Measurements from ENCODE around the gene ACTA1.
"Not testable (repeated sequence)": the region's sequence is repeated elsewhere in the genome, so short reads cannot be mapped to it uniquely, and the experiment has no call there.

The ACTA1 gene

DNA sequence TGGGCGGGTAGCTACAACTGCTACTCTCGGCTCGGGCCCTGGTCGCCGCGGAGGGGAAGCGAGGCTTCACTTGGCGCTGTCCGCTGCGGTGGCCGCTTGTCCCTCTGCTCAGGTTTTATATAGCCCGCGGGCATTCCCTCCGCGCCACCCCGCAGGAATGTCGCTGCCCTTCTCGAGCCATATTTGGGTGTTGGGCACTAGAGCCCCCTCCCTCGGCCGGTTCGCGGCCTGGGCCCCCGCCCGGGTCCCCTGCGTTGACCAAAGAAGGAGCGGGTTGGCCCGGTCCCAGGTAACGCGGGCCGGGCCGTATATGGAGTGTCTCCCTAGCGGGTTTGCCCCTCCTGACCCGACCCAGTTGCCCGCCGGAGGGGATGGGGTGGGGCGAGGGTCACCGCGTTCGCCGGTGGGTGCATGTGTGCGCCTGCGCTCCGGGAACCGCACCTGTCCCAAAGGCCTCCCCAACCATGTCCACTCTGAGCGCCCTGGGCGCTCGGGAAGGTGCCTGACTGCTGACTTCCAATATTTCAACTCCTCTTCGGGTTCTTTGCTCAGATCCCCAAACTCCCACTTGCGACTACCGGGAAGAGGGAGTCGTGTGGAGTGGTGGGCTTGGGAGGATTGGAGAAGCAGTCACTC lies at the start of gene ACTA1:
TSS of gene ACTA1 (minus strand) at position 90 of the 636 bp plus-strand sequence. CDS start 979 bp downstream, outside the sequence.
- no peak for DNase-seq (ENCODE audit: low read depth)

DNA sequence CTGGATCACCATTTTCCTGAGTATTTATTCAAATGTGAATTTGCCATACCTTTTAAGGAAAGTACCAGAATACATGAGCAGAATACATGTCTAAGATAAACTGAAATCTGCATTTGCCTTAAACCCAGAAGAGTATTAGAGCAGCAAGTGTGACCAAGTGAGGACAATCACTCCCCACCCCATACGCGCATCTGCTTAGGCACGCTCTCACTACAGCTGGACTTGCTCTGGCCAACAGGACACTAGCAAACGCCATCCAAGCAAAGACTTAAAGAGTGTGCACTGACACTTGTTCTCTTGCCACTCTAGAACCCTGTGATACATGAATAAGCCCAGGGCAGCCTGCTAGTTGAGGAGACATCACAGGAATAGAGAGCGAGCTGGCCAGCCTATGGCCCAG lies 48.6 kb upstream of the ACTA1 start:
- no peak for DNase-seq (ENCODE audit: low read depth)

DNA sequence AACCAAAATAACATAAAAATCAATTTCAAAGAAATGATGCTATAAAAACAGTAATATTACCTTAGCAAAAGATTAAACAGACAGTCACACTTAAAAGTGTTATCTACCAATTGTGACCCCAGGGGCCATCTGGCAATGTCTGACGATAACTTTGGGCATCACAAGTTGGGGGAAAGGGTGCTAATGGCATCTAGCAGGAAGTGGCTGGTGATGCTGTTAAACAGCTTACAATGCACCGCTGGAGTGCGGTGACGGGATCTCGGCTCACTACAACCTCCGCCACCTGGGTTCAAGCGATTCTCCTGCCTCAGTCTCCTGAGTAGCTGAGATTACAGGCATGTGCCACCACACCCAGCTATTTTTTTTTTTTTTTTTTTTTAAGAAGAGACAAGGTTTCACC lies 46.6 kb upstream of the ACTA1 start:
- DNase-seq (ENCODE audit: low read depth) = no peak

DNA sequence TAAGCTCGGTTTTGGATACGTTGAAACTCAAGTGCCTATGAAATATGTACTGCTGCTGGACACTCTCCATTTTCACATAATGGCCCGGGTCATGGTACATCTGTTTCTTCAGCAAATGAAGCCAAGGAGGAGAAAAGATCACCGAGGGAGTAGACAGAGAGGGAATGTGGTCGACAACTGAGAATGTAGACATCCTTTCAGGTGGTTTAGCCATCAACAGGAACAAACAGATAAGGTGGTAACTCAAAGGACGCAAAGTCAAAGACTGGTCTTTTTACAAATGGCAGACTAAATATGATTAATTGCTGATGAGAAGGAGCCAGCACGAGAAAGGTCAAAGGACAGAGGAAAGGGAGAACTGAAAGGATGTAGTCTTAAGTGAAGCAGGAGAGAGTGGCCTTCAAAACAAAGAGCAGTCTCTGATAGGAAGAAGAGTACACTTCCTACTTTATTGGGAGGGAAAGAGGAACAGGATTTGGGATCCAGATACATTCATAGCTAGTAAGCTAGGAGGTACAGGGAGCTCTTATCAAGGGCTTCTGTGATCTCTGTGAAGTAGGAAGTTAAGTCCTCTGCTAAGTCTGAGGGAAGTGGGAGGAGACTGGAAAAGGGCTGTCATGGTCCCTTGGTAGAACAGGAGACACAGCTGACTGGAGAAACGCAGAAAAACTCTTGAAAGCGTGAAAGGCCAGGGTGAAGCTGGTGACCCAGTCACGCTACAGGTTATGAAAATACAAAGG lies 45.9 kb upstream of the ACTA1 start:
- DNase-seq (ENCODE audit: low read depth) = no peak

DNA sequence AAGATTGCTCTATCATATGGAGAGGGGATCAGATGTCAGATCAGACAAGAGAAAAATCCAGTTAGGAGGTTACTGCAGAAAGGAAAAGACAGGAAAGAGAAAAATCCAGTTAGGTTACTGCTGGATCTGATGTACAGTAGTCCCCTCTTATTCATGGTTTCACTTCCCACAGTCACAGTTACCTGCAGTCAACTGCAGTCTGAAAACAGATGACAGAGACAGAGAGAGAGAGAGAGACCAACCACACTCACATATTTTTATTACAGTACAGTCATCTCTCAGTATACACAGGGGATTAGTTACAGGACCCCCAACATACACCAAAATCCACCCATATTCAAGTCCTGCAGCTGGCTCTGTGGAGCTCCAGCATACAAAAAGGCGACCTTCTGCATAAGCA lies 45.0 kb upstream of the ACTA1 start:
- no peak for DNase-seq (ENCODE audit: low read depth)

DNA sequence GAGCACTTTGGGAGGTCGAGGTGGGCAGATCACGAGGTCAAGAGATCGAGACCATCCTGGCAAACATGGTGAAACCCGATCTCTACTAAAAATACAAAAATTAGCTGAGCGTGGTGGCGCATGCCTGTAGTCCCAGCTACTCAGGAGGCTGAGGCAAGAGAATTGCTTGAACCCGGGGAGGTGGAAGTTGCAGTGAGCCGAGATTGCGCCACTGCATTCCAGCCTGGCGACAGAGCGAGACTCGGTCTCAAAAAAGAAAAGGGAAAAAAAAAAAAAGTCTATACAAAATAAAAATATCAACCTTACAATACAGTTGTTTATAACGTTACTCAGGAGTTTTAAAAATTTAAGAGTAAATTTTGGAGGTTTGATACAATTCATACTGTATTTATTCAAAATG lies 42.0 kb upstream of the ACTA1 start:
- DNase-seq (ENCODE audit: low read depth) = not testable (repeated sequence)

DNA sequence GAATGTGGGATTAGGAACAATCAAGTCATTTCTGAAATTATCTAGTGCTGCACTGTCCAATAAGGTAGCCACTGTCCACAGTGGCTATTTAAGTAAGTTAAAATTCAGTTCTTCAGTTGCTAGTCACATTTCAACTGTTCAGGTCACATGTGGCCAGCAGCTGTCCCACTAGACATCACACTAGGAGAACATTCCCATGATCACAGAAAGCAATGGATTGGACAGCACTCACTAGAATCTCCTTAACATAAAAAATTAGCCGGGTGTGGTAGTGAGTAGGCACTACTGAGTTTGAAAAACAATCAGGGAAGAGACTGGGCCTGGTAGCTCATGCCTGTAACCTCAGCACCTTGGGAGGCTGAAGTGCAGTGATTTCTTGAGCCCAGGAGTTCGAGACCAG lies 40.6 kb upstream of the ACTA1 start:
- no peak for DNase-seq (ENCODE audit: low read depth)

DNA sequence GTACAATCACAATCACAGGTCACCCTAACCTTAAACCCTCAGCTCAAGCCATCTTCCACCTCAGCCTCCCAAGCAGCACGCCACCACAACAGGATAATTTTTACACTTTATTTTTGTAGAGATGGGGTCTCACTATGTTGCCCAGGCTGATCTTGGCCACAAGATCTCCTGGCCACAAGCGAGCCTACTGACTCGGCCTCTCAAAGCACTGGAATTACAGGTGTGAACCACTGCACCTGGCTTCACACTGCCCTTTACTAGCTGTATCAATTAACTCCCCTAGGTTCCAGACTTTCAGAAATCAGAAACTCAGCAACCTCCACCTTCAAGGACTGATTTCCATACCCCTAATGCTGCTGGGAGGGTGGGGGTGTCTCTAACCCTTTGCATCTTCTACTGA lies 37.3 kb upstream of the ACTA1 start:
- no peak for DNase-seq (ENCODE audit: low read depth)

DNA sequence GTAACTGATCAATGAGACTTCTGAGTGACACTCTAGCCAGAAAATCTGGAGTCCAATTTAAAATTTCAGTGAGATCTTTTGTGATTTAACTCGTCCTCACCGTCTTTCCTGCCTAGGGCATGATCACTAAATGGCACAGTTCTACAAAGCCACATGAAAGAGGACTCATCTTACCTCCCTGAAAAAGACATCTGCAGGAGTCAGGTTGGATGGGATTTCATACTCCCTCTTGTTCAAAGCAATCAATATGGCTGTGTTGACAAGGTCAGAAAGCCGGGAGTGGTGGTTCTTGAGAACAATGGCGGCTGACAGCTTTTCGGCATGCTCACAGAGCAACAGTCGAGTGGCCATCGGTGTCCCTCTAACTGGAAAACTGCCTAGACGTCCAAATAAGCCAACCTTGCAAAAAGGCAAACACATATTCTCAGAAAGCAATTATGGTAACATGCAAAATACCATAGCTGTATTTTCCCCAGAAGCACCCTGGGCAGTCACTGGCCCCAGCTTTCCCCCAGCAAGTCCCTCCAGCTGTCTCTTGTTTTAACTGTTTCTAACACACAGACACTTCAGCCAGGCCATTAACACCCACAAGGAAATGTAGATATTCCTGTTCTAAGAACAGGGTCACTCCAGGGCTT lies 36.6 kb upstream of the ACTA1 start:
- DNase-seq (ENCODE audit: low read depth) = no peak

DNA sequence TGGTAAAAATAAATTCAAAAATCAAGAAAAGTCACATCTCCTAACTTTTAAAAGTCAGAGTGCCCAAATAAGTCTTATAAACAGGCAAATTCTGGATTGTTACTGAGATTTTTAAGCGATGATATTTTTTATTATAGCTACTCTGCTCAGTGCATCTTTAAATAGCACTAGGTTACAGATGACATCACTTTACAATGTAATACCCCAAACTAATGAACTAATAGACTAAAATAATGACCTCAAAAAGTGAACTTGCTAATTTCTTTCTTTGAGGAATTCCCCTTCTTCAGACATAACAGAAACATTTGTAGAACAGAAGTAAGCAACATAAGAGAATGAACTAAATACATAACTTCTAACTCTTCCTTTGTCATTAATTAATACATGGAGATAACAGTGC lies 33.0 kb upstream of the ACTA1 start:
- DNase-seq (ENCODE audit: low read depth) = no peak

DNA sequence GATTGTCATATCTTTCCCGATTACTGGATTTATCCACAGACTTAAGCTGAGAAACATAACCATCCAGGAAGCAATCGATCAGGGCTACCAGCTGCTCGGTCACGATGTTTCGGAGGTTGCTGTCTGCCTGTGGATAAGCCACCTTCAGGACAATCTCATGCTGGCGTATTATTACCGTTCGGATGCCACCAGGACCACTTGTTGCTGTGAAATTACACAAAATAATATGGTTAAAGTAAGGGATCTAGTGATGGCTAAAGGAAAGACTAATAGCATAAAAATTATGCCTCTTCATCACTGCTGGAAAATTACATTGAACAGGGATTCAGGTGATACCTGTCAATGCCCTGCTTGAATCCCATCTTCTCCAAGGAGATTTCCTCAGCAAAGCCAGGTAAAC lies 30.8 kb upstream of the ACTA1 start:
- DNase-seq (ENCODE audit: low read depth) = no peak

DNA sequence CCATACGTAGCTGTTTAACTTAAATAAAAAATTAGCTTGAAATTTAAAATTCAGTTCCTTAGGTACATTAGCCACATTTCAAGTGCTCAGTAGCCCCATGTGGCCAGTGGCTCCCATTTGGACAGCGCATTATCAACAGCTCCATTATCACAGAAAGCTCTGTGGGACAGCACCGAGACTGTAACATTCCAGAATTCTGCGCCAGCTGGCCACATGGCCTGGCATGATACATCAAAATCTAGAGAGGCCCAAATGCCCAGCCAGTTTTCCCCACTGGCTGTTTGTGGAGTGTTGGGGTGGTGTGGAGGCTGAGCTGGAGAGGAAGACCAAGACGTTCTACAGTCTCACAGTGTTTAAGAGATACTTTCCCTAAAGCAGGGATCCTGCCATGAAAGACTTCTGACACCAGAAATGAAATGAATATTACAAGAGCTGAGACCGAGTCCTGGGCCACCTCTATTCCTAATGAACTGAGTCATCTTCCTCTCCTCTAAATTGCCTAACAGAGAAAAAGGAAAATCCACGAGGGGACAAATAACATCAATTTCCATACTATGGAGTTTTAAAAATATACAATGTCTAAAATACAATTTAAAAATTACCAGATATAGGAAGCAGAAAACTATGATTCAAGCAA lies 27.3 kb upstream of the ACTA1 start:
- DNase-seq (ENCODE audit: low read depth) = no peak

DNA sequence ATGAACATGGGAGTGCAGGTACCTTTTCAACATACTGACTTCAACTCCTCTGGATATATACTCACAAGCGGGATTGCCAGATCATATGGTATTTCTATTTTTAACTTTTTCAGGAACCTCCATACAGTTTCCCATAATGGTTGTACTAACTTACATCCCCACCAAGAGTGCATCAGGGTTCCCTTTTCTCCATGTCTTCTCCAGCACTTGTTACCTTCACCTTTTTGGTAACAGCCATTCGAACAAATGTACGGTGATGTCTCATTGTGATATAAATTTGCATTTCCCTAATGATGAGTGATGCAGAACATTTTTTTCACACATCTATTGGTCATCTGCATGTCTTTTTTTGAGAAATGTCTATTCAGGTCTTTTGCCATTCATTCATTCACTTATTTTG lies 25.9 kb upstream of the ACTA1 start:
- DNase-seq (ENCODE audit: low read depth) = no peak

DNA sequence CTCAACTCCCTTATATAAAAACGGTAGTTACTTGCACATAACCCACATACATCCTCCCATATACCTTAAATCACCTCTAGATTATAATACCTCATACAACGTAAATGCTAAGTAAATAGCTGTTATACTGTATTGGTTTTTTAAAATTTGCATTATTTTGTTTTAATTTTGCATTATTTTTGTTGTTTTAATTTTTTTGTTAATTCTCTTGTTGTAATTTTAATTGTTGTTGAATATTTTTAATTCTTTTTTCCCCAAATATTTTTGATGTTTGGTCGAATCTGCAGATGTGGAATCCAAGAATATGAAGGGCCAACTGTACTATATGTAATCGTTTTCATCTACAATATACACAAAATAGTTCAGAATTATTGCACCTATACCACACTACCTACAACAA lies 23.5 kb upstream of the ACTA1 start:
- DNase-seq (ENCODE audit: low read depth) = no peak

DNA sequence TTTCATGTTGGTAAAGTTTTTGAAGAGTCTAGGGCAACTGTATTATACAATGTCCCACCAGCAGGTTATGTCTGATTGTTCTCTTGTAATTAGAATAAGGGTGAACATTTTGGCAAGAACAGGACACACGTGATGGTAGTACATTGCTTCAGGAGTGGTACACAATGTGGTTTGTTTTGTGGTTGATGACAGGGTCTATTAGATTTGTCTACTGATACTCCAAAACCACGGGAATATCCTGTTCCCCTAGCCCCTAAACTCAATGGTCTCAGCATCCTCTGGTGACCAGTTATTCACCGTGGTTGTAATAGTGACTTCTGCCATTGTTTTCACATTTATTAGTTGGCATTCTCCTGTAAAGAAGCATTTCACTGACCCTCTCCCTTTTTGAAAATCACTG lies 22.1 kb upstream of the ACTA1 start:
- DNase-seq (ENCODE audit: low read depth) = no peak

DNA sequence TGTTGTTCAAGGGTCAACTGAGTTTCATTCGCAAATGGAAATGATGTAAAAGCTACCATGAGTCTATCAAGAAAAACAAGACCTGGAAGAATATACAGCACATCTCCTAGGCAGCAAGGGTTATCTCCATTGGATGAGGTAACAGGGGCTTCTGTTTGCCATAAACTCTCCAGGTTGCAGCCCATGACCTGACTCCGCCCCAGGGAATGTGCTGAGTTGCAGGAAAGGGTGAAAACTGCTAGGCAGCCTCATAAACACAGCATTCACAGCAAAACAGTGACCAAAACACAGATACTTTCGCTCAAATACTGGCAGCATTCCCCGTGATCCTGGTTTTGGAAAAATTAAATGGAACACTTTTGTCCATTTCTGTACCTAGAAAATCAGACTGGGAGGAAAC lies 20.2 kb upstream of the ACTA1 start:
- DNase-seq (ENCODE audit: low read depth) = no peak

DNA sequence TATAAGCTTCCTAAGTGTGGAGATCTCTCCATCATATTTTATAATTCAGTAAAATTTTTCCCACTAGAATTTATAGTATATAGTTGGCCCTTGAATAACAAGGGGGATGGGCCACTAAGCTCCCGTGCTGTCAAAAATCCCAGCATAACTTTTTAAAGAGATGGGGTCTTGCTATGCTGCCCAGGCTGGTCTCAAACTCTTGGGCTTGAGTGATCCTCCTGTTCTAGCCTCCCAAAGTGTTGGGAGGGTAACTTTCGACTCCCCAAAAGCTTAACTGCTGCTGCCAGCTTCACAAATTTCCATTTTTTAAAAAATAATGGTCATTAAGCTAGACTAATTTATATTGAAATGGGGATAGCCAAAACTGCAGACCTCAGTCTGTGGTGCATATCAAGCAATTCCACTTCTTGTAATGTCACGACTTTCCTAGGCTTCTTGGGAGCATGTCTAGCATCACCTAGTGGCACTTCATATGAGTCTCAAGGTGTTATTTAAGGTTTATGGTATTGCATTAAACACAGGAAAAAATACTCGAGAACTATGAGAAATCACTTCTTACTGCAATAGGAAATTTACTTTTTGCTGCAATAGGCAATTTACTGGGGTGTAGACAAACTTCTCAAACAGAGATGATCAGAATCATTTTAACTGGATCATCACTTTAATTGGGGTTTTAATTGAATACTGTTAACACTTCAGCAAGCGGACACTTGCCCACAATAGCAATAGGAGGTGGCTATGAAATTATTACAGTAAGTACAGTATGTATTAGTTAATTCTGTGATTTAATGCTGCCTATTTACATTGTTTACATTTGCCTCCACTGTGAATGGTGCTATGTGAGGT lies 19.3 kb upstream of the ACTA1 start:
- no peak for DNase-seq (ENCODE audit: low read depth)

DNA sequence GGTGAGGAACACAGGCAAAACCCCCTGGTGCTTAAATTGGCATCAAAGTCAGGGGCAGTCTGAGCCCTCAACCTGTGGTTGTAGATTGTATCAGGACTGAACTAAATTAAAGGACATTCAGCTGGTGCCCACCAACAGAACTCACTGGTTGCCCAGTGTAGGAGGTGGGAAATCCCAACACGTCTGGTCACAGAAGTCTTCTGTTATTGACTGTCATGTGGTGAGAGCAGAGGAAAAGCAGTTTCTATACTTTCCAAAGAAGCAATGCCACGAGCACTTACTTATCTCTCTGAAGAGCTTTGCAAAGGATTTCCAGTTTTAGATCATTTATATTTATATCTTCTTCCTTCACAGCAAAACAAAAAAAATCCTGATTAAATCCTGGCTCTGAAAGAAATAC lies 15.0 kb upstream of the ACTA1 start:
- DNase-seq (ENCODE audit: low read depth) = no peak

DNA sequence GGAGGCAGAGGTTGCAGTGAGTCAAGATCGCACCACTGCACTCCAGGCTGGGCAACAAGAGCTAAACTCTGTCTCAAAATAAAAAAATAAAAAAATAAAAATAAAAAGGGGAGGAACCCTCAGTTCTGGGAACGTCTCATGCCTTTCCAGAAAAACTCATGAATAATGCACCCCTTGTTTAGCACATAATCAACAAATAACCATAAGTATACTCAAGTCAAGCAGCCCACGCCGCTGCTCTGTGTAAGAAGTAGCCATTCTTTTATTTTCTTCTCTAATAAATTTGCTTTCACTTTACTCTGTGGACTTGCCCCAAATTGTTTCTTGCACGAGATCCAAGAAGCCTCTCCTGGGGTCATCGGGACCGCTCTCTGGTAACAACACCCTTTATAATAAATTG lies 14.5 kb upstream of the ACTA1 start:
- no peak for DNase-seq (ENCODE audit: low read depth)

DNA sequence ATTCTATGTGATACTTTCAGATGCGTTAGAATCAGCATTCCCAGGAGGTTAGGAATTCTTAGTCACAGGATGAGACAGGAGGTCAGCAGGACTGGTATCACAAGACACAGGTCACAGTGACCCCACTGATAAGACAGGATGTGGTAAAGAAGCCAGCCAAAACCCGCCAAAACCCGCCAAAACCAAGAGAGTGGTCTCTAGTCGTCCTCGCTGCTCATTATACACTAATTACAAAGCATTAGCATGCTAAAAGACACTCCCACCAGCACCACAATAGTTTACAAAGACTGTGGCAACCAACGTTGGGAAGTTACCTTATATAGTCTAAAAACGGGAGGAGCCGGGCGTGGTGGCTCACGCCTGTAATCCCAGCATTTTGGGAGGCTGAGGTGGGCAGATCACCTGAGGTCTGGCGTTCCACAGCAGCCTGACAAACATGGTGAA lies 13.9 kb upstream of the ACTA1 start:
- DNase-seq (ENCODE audit: low read depth) = no peak

DNA sequence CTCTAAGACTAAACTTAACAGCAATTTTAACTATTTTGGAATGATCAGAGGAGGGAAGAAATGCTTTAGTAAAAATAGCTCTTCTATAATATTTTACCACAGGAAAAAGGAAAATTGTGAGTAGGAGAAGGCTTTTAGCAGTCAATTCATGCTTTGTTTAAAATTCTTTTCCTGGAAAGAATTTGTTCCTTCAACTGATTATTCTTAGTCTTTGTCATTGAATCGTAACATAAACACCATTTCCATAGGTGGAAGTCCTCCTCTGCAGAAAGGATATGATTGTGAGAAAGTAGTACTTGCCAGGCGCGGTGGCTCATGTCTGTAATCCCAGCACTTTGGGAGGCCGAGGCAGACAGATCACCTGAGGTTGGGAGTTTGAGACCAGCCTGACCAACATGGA lies 11.9 kb upstream of the ACTA1 start:
- no peak for DNase-seq (ENCODE audit: low read depth)
